GM18517 (cell line): ENCODE measurements around the gene AARS2.

Experiments used
- ATAC-seq: cut with Tn5 transposase; IDR thresholded peaks from one replicate; pipeline ENCODE4 v1.9.1; 2021; ENCODE audit warnings: mild to moderate bottlenecking, moderate library complexity; ENCODE audit not compliant: unreplicated experiment

The AARS2 gene

DNA sequence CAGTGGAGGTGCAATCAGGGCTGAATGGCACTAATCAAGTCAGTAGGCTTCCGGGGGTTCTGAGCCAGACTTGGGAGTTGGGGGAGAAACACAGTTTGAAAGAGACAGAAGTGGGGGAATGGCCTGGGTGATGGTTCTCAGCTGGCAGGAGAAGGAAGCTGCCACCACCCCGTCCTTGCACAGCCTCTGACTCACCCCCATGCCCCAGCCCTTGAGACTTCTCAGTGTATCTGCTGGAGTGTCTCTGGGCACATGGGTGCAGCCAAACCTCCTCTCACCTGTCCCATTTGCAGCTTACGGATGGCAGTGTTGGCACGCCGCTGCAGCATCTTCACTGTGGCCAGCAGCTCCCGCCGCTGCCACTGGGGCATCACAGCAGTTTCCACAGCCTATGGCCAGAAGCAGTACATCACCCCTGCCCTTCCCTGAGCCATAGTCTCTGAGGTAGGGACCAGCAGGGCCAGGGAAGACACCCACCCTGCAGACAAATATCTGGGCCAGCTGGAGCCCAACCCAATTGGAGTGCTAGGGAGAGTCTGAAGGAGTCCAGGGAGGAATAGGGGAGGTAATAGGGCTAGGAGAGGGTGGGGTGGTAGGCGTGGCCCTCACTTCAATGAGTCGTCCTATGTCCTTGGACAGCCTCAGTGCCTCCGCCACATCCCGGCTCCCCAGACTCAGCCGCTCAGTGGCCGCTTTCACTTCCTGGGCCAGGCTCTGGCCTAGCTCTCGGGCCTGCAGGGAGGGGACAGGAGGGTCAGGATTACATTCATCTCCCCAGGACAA is 11.2 kb downstream of the AARS2 start:
- ATAC-seq, result no peak

DNA sequence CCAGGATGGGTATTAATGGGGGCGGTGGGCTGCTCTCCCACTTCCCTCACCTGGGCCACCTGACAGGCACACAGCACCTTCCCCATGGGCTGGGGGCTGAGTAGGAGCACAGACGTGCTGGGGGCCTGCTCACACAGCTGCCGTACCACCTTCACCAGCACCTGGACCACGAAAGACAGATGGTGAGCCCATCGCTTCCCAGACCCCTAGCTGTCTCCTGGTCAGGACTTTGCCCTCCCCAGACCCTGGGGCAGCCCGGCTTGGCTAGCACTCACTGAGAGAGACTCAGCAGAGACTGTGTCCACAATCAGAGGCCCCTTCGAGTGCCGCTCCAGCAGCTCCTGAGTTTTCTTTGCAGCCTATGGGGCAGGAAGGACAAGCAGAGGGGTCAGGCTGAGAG is 12.0 kb downstream of the AARS2 start:
- no peak for ATAC-seq

DNA sequence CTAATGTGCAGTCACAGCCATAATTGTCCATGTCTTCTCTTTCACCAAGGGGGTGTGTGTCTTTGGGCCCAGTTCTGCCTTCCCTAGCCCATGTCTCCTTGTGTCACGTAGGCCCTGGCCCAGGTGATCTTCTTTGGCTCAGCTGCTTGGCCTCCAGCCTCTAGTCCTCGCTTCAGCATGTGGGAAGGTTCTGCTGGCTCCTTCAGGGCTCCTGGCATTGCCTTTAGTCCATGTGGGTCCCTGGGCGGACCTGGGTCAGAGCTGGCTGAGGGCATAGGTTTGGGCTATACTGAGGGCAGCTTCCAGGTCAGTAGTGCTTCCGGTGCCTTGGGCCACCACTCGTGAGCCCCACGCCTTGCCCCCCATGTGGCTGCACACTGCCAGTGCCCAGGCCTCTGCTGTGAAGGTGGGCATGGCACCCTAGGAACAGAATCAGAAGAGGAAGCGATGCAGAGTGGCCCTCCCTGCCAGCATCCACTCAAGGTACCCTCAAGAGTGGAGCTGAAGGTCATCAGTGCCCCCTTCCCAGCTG is 12.8 kb downstream of the AARS2 start:
- no peak for ATAC-seq

DNA sequence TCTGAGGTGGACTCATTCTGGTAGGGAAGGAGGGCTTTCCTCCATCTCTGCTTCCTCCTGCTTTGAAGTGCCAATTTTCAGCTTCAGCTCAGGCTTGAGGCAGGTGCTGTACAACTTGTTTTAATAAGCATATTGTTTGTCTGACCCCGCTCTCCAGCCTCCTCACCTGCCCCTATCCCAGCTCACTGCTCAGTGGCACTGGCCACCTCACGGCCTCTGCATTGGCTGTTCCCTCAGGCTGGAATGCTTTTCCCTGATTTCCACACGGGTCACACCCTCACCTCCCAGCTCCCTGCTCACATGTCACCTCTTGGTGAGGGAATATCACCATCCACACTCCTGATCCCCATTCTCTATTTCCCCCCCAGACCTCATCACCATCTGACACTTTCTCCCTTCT is 14.3 kb downstream of the AARS2 start:
- ATAC-seq, result no peak

DNA sequence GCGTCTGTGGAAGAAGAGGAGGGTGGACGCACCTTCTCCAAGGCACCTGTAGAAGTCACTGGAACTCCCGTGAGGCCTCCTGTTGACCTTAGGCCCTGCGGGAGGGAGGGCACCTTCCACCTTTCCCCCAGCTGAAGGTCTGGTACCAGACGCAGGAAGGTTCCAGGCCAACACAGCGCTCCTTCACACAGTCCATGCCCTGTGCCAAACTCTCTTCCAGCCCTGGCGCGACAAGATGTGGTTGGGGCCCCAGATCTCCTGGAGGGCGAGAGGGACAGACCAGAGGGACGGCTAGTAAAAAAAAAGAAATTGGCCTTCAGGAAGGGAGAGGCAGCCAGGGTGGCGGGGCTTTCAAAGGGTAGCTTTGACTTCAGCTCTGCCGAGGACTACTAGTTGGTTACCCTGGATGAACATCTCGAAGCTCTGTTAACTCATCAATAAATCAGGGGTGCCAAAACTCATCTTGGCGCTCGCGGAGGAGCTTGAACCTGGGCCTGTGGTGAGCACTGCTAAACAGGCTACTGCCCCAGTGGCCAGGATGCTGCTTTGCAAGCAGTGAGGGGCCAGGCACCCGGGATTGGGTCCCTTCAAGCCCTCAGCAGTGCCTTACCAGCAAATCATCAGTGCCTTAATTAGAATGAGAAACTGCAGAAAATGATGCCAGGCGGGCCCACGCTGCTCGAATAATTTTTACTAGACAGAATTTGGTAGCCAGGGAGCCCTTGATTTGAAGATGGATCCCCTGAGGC is 14.9 kb downstream of the AARS2 start:
- no peak for ATAC-seq

DNA sequence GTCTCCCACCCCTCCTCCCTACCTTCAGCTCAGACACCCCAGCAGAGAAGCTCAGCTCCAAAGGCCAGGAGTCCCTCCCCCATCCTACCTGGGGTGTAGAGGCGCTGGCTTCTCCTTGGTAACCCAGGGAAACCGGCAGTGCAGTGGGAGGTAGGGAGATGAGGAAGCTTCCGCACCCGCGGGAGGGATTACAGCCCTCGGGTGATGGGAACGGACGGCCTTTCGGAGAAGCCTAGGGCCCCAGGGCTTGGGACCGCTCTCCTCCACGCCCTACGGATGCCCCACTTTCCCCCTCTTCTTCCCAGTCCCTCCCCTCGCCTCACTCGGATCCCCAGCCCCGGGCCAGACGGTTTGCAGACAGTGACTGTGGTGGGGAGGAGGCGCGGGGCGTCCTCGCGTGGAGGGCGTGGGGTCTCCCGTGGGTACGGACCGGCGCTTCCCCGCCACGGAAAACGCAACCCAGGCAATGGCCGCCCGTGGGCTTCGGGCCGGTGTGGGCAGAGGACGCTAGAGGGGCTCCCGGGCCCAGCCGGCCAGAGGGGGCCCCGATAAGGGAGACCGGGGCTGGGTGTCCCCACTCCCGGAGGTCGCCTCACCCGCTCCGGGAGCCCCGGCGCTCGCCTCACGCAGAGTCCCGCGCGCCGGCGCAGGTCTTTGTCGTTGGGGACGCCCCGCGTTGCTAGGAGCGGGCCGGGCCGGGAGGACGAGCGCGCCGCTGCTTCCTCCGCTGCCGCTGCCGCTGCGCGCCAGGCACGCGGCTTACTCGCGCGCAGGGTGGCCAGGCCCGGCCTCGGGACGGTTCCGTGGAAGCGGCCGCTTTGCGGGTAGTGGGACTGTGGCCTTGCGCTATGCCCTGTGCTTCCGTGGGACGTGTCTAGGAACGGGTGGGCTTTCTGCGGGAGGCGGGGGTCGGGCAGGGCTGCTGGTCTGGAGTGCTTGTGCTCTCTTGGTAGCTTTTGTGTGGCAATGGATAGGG is 15.8 kb downstream of the AARS2 start:
- ATAC-seq, result no peak

DNA sequence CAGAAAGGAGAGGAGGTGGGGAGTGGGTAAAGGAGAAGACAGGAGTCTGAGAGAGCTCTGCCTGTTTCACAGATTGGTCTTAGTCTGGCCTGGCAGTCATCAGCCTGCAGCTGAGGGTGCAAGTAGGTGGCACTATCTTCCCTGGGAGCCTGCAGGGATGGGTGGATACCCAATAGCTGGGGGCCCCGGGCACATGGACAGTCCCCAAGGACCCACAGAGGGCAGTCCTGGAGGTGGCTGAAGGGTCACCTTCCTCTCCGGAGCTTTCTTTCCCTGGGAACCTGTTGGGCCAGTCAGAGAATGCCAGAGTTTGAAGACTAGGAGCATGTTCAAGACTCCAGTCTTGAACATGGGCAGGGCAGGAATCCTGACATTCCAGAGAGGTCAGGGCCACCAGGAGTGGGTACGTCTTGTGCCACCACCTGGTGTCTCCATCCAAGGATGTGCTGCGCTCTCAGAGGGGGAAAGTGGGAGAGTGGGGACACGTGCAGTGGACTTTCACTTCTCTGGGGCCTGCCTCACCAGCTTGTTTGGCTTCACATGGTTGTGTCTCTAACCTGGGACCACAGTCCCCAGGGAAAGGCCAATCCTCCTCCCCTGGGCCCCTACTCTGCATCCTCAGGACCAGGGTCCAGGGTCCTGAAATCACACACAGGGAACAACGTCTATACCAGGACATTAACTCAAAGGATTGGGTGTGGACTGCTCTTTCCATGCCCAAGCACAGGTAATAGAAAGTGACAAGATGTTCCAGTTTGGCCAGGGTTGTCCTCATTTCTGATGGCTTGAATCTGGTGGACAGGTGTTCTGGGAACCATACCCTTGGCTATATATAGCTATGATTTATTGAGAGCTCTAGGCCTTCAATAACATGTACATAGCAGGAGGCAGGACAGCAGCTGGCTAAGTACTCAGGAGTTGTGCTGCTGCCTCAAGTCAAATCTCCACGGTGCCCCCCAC is 18.0 kb downstream of the AARS2 start:
- no peak for ATAC-seq

DNA sequence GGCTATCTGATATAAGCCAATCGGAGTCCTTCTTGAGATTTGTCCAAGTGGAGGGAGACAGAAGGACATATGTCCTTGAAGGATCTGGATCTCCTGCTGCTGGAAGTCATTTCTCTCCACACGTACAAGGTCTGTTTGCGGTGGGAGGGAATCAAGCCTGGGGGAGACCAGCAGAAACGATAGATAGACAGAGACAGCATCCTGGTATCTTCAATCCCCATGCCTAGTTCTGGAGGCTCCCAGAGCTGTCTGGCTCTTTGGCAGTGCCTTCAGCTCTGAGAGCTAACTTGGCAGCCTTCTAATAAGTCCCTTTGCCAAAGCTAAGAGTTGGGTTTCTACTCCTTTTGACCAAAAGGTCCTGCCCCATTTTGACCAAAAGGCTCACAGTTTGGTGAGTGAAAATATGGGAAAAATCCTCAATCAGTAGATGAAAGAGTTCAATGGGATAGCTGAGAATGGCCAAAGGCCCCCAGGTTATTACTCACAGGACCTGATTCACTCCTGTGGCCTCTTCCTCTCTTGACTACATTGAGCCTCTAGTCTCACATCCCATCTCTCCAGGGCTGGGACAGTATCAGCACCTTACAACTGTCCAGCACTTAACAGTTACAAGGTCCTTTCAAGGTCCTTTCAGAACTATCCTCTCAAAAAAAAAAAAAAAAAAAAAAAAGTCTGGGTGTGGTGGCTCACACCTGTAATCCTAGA is 20.3 kb downstream of the AARS2 start:
- no peak for ATAC-seq

DNA sequence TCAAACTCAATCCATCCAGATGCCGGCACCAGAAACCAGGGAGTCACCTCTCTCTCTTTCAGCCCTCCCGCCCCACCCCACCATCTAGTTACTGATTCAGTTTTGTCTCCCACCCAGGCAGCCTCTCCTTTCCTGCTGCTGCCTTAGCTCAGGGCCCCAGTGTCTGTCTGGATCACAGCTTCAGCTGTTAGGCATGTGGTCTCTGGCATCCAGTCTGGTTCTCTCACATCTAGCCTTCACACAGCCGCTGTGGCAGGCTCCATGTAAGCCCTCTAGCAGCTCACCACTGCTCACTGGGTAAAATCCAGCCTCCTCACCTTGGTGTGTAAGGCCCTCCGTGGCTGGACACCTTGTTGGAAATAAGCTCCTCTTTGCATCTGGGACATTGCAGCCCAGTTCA is 21.3 kb downstream of the AARS2 start:
- no peak for ATAC-seq

DNA sequence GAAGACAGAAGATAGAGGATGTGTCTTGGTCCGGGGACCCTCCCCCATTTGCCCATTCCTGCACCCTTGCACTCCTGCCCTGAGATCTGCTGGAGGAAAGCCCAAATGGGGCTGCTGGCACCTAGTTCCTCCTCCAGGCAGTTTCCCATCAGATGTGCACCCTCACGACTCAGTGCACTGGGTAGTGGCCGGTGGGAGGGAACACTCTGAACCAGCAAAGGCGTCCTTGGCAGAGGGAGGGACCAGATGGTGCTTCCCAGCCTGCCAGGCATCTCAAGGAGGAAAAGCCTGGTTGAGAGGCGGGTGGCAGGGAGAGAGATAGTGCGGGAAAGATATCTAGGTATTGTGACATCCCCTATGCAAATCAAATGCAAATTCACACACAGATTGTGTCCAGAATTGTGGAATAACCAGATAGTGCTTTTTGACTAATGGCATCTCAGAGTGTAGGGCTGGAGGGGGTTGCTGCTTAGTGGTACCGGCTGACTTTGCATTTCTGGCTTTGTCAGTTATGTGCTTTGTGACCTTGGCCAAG is 23.4 kb downstream of the AARS2 start:
- no peak for ATAC-seq

DNA sequence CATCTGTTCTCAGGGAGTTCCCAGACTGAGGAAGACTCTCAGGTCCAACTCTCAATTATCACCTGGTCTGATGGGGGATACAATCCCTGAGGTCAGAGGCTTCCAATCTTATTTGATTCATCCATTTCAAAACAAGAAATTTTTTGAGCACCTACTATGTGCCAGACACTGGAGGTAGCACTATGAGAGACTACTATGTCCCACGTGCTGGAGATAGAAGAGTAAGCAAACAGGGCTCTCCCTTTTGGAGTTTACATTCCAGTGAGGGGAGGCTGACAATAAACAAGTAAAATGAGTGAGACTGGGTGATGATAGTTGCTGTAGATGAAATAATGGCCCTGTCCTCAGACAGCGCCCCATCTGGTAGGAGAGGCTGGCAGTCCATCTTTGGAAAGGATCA is 26.4 kb downstream of the AARS2 start:
- ATAC-seq, result no peak

DNA sequence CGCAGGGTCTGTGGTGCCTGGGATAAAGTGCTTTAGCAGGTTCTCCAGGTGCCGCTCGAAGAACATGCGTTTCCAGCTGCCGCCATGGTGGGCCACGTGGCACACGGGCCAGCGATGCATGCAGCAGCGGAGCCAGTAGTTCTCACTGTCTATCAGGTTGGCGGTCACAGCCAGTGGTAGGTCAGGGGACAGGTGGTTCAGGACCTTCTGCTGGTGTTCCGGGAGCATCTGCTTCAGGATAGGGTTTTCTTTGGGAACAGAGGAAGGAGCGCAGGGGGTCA is 26.9 kb downstream of the AARS2 start:
- no peak for ATAC-seq

DNA sequence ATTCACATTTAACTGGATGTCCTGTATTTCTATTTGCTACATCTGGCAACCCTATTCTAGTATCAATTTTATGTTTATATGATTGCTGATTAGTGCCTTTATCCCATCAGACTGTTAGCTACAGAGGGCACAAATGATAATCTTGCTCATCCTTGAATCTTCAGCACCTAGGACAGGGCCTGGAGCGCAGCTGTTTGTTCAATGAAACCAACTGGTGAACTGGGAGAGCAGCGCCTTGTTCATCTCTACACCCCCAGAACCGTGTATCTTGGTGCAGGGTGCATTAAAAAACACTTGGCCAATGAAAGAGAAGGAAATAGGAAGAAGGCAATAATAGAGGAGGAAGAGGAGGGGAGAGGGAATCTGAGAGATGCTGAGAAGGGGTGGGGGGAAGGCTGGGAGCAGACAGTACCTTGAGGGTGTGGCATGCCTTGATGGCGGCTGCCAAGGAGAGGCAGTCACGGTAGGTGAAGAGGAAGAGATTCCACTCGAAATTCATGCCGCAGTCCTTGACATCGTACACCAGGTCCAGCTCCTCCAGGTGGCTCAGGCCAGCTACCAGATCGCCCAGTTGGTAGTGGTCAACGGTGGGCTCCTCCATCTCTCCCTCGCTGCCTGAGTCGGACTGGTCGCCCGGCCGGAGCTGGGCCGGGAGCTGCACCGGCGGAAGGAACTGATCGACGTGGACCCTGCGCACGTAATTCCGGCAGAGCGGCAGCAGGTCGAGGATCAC is 27.4 kb downstream of the AARS2 start:
- no peak for ATAC-seq

DNA sequence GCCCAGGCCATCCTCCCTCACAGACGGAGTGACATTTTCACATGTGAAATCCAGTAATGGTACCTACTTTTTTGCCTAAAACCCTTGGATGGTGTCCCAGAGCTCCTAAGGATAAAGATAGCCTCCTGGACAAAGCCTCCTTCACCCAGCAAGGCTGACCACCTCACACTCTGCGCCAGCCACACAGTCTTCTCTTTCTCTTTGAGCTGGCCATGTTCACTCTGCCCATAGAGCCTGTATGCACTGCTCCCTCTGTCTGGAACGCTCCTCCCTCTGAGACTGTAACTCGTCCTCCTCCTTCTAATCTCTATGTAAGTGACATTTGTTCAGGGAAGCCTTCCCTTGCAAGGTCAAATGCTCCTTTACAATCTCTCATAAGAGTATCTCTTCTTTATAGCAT is 28.3 kb downstream of the AARS2 start:
- no peak for ATAC-seq

DNA sequence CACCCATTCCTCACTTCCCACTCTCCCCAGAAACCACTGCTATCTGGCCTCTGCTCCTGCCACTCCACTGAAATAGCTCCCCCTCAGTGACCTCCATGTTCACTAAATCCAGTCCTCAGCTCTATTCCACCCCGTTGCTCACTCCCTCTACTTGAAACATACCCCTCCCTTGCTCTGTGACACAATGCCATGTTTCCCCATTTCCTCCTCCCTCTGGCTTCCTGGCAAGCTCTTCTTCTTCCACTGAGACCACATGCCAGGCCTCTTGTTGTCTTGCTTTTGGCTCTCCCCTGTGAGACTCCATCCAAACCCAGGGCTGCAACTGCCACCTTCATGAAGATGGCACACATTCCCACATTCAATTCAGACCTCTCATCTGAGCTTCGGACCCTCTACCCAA is 29.0 kb downstream of the AARS2 start:
- no peak for ATAC-seq

DNA sequence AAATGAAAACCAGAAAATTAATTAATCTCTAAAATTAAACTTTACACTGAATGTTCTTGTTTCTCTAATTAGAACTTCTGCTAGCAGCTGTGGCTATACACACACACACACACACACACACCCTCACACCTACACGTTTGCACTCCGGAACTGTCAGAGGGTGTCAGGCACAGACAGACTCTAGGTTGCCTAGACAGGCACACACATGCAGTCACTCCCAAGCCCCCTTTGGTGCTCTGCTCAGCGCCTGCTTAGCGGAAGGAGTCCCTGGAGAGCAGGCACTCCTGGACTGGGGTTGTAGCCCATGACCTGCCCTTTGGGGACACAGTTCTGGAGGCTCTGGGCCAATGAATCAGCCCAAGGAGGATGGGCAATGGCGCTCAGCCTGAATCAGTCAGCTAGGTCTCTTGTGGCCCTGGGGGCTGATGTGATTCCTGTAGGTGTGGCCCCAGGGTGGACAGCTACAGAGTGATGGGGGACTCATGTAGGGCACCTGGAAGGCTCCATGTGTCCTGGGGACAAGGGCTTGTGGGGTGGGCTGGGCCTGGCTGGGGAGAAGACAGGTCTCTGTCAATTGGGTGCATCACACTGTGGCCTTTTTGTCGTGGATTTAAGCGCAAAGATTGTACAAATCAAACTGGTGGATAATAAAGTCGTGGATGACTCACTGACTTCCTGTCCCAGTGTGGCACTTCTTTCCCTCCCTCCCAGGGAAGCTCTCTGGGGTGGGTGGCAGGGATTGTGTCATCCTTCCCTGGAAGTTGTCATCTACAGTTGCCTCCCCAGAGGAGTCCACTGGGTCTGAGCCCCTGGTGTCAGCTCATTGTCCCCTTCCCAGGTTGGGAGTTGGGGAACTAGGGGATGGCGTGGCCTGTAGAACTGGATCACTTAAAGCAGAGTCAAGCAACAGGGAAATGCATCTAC is 34.1 kb downstream of the AARS2 start:
- no peak for ATAC-seq

DNA sequence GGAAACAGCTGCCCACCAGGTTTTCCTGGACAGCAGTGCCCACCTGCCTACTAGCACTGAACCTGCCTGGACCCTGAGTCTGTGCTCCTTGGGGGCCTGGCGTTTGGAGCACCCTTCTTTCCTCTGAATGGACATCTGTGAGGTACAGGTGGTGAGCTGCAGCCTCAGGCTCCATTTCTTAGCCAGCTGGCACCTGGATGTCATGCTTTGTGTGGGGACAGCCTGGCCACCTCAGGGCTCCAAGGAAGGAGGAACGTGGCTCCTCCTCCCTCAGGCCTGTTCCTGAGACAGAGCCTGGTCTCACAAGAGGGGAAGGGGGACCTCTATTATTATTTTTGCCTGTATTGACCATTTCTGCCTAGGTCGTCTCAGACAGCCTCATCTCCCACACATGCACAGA is 34.8 kb downstream of the AARS2 start:
- ATAC-seq, result no peak

DNA sequence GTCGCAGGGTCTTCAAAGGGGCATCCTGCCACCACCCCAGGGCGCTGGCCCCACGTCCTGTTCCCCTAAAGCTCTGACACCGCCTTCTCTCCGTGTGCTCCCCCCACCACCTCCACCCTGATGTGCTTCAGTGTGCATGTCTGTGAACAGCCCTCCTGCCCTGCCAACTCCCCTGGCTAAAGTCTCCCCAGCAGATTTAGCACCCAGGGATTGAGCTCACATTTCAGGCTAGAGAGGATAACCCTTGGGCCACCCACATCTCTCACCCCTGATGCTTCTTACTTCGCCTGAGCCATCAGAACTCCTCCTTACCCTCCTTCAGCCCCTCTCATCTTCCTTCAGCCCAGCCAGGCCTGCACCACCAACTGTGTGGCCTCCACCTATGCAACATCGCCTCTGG is 35.4 kb downstream of the AARS2 start:
- ATAC-seq, result no peak
